NOMO-1 treated with DMSO at 0.1 percent for 48 hours (cell line): ENCODE data around the gene CETN3.
"Not testable (repeated sequence)": the region's sequence is repeated elsewhere in the genome, so short reads cannot be mapped to it uniquely, and the experiment has no call there.

Source experiments
- DNase-seq: peaks from one replicate; lab custom pipeline; 2025; ENCODE audit not compliant: unreplicated experiment; lab: John Stamatoyannopoulos, UW

The CETN3 gene

DNA sequence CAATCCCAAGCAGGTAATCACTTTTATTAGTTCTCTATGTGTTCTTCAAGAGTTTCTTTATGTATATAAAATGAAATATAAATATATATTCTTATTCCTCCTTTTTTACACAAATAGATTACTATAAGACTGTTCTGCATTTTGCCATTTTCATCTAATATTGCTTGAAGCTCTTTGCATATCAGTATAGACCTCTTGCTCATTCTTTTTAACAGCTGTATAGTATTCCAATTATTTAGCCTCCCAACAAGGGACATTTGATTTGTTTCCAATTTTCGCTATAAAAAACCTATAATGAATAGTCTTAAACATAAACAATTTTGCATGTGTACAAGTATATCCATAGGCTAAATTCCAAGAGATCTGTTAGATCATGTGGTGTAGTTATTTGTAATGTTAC lies 25.2 kb downstream of the CETN3 start:
- no peak for DNase-seq

DNA sequence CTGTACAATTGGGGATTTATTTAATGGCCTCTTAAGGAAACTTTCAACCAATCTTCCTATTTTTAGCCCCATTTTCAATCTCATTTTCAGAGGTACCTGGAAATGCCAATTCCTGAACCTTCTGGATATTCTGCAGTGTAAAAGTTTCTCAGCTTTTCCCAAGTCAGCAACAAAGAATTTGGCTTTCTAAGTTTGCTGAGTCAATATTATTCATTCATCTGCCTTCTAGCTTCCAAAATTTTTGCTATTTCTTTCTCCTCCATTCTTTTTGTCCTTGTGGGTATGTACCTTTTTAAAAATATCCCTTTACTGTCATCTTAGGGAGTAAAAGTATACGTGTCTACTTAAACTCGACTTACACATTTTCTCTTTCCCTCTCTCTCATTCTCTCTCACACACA lies 25.7 kb downstream of the CETN3 start:
- DNase-seq, result no peak

DNA sequence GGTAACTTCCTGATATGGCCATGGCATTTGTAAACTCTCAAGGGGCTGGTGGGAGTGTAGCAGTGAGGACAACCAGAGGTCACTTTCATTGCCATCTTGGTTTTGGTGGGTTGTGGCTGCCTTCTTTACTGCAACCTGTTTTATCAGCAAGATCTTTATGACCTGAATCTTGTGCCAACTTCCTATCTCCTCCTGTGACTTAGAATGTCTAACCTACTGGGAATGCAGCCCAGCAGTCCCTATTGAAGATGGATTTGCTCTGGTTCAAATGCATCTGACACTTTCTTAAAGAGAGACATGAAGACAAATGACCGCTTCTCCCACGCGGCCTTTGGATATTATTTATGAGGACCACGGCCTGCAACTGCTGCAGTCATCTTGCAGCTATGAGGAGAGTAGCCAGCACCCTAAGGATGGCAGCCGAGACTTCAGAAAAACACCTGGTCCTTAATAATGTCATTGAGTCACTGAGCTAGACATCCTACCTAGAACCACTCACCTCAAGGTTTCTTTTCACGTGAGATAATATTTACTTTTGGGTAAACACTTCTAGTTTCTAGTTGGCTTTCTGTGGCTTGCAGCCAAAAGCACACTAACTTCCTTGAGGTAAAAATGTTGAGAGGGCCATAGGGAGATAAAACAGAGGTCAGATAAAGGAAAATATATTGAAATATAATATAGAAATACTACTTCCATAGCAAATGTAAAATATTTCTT lies 28.2 kb downstream of the CETN3 start:
- DNase-seq, result no peak

DNA sequence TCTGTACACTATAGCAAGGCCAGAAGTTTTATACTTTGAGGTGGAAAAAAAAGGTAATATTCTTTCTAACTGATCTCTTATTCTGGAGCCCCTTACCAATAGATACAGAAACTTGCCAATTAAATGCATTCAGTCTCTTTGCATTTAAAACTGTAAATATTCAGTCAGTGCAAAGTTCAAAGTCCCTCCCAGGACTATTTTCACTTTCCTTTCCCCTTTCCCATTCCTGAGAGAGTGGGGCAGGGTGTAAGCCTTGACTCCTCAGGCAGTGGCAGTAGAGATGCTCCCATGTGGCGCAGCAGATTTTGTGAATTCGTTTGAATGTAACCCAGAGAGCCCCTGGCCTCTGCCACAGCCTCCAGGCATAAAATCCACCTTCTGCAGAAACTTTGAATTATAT lies 29.9 kb downstream of the CETN3 start:
- no peak for DNase-seq

DNA sequence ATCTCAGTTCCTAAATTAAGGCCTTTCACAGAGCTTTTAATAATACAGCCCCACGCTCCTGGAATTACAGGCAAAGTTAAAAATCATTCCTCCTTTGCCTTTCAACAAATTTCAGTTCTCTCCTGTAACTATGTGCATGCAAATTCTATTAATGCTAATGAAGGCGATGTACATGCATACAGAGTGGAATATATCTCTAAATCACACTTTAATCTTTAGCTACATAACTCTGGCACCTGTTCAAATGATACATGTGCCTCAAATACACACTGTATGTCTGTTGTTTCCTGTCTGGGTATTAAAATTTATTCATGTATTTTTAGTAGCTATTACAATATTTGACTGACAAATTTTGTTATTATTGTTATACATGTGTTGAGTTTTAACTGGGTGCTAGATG lies 30.8 kb downstream of the CETN3 start:
- DNase-seq, result no peak

DNA sequence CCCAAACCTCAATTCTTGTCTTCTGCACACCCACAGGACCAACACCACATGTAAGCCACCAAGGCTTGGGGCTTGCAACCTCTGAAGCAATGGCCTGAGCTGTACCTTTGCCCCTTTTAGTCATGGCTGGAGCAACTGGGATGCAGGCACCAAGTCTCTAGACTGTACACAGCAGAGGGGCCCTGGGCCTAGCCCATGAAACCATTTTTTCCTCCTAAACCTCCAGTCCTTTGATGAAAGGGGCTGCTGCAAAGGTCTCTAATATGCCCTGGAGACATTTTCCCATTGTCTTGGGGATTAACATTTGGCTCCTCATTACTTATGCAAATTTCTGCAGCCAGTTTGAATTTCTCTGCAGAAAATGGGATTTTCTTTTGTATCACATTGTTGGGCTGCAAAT lies 38.3 kb downstream of the CETN3 start:
- DNase-seq, result not testable (repeated sequence)

DNA sequence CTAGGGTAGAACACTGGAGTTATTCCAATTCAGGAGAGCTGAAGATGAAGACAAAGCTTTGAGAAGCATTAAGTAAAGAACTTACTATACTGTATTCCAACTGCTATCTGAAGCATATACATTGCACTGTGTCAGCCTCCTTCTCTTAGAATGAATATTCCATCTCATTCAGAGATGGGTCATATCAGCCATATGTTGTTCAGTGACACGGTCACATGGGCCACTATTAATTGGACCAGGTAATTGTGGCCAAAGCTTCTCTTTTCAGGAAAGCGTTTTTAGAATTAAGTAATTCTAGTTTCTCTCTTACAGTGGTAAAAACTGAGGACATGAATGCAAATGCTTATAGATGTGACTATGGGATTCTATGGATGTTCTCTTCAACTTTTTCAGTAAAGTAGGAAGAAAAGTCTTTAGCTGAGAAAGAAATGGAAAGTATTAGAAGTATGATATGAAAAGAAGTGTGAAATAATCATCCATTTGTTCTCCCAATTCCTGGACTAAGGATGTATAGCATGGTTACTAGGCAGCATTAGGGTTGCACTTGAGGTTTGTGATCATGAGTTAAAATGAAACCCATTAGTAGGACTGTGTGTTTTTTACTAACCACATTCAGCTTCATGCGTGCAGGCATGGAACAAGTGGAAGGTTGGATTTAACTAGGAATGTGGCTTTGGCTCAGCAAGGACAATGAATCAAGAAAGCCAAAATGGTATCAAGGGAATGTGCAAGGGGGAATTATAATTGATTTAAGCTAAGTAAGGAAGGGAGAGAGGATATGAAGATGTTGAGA lies 40.9 kb downstream of the CETN3 start:
- DNase-seq, result no peak

DNA sequence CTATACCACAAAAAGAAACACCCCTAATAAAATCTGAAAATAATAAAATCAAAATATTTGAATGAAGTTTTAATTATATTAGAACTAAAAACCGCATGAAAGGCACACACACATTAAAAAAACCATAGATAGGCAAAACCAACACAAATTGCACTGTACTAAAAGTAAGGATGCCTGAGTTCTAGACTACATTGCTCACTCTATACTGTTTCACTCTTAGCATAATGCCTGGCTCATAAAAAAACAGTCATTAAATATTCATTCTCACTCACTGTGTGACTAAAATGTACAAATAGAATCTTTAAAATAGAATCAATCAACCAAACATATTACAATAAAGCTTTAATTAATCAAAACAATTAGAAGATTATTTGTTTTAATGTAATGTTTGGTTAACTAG lies 41.7 kb downstream of the CETN3 start:
- no peak for DNase-seq

DNA sequence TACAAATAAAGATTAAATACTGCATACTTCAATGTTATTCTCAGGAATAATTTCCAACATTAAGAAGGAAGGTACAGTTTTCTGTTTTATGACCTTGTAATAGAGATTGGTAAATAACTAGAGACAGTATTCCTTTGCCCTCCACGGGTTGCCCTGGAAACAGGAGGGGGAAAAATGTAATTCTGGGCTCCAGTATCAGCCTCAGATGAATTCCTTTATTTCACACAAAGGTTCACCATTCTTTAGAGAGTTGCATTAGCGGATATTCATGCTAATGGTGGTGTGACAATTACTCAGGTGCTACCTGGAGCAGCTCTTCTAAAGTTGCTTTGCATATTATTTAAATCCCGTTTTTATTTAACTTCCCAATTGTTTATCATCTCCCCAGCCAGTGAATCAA lies 42.6 kb downstream of the CETN3 start:
- DNase-seq, result no peak

DNA sequence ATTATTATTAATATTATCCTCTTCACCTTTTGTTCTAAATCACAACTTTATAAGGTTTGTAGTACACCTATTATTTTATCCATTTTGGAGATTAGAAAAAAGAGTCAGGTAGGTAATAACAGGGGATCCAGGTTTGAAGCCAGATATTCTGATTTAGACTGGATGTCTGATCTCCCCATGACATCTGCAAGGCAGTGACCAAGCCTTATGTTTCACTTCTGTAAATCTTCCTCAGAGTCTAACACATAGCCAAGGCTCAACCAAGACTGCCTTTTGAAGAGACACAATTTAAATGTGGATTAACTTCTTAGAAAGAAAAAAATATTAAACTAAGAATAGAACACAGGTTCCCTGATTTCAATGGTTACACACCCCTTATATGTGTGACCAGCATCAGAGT lies 44.2 kb downstream of the CETN3 start:
- DNase-seq, result no peak

DNA sequence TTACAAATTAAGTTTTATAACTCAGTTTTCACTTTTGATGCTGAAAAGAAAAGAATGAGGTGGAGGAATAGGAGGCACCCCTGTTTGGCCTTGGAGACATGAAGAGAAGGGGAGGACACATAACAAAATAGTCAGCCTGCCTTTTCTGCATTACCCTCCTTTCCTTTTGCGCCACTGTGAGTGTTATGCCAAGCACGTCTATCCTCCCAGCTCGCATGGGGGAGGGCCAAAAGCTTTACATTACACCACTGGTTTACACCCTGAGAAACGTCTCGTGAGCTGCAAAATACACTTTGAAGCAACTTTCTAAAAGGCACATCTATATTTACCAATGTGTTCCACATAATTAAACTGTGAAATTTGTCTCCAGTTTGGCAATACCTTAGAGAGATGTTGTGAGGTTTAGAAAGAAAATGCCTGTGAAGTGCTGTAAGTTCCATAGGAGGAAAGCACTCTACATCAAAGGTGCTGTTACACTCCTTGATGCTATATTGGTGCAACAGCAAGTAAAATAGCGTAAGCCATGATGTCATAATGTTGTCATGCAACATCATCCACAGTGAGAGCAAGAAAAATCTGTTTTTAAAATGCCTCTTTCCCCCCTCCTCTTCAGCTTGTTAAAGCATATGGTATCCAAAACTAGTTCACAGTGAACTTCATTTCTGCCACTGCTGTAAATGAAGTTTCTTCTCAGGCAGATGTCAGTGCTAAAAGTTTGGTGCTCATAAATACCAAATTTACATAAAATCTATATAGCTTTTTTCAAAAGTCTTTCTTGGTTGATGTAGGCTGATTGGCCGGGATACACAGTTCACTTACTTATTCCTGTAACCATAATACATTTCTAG lies 50.3 kb downstream of the CETN3 start:
- no peak for DNase-seq

DNA sequence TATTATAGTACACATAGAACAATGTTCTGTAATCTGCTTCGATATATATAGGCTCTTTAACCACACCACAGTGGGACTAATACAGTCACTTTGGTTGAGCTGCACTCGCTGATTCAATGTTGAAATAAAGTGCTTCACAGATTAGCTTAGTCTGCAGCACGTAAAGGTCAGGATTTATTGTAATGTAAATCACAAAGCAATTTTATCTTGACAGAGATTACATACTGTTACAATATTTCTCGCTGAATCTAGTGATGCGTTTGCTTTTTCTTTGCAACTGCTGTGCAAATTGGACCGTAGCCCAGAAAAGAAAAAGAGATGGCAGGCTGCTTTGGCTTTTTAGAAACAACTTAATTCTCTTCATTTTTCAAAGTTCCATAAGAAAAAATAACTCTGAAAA lies 52.9 kb downstream of the CETN3 start:
- DNase-seq, result no peak

DNA sequence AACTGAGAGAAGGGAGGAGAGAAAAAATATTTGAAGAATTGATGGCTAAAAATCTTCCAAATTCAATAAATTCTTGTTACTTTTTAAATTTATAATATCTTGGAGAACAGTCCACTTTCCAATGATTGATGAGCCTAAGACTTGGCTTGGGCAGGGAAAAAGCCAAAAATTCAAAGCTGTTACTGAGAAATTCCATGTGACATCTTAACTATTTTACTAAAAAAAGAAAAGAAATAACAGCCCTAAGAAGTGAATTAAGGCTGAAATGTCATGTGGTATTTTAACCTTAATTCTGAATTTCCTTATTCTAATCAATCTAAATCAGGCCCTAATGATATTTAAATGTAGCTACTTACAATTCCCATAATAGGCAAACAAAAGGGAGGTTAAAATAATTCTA lies 53.4 kb downstream of the CETN3 start:
- no peak for DNase-seq

DNA sequence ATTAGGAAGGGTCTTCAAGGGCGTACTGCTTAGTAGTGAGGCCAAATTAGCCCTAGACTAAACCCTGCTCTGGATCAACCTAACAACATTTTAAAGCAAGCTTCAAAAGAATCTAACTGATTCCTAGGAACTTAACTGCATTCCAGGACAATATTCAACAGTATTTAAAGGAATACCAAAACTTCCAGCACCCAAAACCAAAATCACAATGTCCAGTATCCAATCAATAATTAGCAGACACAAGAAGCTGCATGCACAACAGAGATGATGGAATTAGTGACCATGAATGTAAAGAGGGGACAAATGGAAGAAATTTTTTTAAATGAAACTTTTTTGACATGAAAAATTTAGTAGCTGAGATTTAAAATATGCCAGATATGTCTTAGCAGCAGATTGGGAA lies 53.9 kb downstream of the CETN3 start:
- DNase-seq, result no peak

DNA sequence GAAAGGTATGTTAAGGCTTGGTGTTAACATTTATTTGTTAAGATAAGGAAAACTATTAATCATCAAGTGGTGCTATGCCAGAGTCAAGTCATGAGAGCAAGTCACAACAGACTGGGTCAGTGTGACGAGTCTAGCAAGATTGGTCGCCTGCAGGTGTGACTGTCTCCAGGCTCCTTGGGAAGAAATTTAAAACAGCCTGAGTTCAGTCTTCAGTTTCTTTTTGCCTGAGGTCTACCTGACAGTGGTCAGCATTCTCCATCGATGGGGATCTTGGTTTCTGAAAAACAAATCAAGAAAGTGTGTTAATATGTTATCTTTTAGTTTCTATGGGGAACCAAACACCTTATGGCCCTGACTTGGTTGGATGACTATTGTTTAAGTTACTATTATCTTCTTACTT lies 56.3 kb downstream of the CETN3 start:
- DNase-seq, result no peak

DNA sequence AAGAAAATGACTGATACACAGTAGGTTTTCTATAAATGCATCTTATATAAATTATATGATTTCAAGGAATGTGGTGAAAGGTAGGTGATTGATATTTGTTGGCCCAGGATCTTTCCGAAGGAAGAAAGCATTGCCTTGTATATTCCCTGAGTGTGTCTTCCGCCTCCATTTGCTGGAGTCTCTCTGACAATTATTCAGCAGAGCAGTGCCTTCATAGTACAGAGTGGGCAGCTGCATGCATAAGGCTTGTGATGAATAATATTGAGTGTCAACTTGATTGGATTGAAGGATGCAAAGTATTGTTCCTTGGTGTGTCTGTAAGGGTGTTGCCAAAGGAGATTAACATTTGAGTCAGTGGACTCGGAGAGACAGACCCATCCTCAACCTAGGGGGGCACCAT lies 58.5 kb downstream of the CETN3 start:
- DNase-seq, result no peak

DNA sequence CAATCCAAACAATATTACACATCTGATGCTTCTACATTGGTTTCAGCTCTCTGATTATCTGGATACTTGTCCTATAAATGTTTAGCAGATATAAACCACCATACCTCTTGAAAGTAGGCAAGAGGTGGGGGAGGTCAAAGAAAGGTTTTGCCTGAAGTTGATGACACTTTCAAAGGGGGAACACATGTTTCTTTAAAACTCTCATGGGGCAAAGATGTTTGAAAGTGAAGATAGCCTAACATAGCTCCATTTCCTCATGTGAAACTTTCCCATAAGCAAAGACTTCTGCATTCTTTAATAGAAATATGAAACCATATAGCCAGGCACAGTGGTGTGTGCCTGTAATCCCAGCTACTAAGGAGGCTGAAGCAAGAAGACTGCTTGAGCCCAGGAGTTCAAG lies 62.1 kb downstream of the CETN3 start:
- no peak for DNase-seq

DNA sequence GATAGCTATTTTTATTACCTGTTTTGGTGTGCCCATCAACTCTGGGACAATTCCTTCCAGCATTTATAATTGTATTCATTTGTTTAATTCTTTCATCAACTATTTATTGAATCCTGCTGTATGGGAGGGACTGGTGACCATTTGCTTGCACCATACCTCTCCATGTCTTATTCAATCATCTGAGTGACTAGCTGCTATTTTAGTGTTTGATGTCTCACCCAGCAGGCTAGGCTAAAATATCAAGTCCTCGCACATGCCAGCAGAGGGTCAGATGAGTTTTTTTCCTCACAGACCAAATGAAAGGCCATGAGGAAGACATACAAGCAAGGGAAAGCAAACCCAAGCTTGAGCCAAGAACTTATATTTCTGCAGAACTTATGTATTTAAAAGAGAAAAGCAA lies 63.9 kb downstream of the CETN3 start:
- no peak for DNase-seq

DNA sequence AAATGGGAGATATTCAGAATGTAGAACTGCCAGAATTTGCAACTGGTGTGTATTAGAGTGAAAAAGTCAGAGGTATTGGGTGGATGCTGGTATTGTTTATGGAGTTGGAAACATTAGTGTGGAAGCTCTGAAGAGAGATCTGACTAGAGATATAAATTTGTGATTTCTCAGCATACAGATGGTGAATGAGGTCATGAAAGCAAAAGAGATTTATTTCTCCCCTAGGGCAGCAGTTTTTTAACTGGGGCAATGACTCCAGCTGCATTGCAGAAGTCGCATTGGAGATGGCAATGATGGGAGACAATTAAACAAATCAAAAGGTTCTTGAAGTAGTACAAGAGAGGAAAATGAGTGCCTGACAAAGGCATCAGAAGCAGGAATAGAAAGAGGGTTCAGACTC lies 64.9 kb downstream of the CETN3 start:
- DNase-seq, result no peak

DNA sequence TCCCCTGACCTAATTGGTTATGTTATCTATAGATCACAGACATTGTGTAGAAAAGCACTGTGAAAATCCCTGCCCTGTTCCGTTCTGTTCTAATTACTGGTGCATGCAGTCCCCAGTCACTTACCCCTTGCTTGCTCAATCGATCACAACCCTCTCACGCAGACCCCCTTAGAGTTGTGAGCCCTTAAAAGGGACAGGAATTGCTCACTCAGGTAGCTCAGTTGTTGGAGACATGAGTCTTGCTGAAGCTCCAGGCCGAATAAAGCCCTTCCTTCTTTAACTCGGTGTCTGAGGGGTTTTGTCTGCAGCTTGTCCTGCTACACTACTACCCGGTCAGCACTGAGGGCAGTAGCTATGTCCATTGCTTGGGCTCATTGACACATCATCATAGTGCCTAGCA lies 65.8 kb downstream of the CETN3 start:
- DNase-seq, result not testable (repeated sequence)

DNA sequence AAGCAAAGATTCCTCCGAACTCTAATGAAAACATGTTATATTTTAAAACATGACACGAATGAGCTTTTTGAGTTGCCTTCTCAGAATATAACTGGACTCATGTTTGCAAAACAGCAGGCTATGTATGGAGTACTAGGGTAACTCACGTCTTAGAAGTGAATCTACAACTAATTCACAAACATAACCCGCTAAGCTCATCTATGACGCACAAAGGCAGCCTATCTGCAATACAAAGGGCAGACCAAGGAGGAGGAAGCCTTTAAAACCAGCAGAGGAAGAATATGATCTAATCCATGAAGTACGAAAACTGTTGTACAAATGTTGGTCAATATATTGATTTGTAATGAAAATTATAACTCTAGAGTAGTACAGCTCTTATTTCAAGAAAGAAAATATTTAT lies 67.0 kb downstream of the CETN3 start:
- DNase-seq, result no peak
